ENCODE results near the gene PREB.
A peak's percentile ranks its signal among the peaks of the same experiment; 100 is the strongest.

The PREB gene

GRCh38 chr2:27096748-27097297 lies 37.6 kb downstream of the PREB start:
- no peak for DNase-seq (ENCODE audit: low read depth in 2 of 2, low spot score in 1 of 2)

- no peak for DNase-seq (ENCODE audit: low read depth in 2 of 2, low spot score in 1 of 2)
Measured at GRCh38 chr2:27095745-27096651, 38.4 kb downstream of the PREB start.

DNA sequence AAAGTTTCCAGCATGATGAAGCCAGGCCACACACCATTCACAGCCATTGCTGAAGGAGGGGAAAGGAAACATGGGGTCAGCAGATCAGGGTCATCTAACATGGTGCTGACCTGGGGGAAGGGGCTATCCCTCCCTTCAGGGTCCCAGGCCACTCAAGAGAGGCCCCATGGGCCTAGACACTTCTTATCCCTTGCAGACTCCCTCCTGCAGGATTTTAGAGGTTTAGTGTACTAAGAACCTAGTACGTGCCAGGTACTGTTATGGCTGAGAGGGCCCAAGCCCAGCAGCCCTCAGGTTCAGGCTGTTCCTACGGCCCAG lies 39.0 kb downstream of the PREB start:
- DNase-seq (ENCODE audit: low read depth in 2 of 2, low spot score in 1 of 2) = no peak

DNA sequence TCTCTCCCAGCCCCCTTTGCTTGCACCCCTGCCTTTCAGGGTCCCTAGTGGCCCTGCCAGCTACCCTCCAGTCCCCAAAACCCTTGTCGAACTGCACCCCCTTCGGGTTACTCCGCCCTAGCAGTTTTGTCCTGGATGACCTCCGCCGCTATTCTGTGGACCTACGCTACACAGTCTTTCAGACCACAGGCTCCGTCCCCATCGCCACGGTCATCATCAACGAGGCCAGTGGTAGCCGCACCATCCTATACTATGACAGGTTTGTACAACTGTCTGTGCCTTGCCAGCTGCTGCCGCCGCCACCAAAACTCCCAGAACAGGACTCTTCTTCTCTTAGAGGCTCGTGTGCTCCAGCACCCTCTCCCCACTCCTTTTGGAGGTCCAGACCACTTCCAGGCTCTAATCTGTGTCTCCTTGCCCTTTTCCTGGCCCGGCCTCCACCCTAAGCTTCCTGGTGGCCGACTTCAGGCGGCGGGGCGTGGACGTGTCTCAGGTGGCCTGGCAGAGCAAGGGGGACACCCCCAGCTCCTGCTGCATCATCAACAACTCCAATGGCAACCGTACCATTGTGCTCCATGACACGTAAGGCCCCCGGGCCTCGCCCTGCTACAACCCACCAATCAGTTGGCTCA lies 40.0 kb downstream of the PREB start:
- DNase-seq (ENCODE audit: low read depth in 2 of 2, low spot score in 1 of 2) = no peak

DNA sequence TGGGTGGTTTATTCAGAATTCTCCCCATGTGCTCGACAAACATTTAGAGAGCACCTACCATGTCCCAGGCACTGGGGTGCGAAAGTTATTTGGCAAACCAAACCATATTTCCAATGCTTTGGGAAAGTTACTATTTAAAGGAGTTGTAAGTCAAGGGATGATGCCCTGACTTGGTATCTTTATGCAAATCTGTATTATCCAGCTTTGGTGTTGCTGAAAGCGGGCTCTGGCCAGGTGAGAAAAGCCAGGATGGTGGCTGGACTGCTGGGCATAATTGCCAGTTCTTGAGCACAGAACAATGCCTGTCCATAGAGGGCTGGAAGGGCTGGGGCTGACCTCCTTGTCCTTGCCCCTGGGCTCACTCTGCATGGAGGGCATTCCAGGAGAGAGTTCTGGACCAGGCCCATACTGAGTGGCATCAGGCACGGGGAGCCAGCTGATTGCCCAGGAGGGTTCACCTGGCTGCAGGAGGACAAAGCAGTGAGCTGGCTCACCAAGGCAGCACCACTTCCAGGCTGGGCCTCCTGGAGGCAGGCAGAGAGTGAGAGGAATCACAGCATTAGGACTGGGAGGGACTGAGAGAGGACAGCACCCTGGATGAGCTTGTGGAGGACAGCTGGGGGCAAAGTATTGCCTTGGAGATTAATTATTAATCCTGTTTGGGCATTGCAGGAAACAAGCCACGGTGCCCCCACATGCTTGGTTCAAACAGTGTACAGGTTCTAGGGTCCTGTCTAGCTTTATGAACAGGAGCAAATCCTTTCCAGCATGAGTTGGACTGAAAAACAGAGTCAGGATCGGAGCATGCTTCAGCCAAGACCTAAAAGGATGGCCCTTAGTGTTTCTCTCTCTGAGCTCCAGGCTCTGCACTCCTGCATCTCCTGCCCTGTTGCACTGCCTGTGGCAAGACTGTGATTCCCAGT lies 40.7 kb downstream of the PREB start:
- no peak for DNase-seq (ENCODE audit: low read depth in 2 of 2, low spot score in 1 of 2)

DNA sequence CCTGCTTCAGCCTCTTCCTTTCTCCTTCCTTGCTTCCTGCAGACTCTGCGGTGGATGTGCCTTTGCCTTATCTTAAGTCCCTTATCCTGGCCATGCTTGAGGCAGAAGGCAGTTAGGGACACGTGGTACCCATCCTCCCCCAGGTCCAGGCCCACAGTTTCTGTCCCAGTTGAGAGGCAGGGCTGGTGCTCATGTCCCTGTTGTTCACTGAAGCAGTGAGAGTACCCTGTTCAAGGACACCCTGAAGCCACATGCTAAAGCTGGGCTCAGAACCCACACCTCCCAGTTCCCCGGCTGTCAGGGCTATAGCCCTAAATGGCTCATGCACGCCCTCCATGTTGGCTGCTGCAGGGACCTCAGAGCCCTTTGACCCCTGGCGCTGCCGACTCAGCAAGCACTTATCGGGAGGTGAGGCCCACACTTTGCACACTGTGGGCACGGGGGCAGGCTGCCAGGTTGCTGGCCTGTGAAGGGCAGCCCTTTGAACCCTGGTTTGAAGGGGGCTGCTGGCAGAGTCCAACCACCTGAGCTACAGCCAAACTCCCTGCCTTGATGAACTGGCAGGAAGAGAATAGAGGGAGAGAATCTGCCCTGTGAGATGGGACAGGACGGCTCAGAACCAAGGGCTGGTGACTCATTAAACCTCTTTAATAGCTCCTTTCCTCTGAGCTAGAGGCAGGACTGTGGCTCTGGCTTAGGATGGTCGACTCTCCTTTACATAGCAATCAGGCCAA lies 41.6 kb downstream of the PREB start:
- DNase-seq (ENCODE audit: low read depth in 2 of 2, low spot score in 1 of 2) = no peak

DNA sequence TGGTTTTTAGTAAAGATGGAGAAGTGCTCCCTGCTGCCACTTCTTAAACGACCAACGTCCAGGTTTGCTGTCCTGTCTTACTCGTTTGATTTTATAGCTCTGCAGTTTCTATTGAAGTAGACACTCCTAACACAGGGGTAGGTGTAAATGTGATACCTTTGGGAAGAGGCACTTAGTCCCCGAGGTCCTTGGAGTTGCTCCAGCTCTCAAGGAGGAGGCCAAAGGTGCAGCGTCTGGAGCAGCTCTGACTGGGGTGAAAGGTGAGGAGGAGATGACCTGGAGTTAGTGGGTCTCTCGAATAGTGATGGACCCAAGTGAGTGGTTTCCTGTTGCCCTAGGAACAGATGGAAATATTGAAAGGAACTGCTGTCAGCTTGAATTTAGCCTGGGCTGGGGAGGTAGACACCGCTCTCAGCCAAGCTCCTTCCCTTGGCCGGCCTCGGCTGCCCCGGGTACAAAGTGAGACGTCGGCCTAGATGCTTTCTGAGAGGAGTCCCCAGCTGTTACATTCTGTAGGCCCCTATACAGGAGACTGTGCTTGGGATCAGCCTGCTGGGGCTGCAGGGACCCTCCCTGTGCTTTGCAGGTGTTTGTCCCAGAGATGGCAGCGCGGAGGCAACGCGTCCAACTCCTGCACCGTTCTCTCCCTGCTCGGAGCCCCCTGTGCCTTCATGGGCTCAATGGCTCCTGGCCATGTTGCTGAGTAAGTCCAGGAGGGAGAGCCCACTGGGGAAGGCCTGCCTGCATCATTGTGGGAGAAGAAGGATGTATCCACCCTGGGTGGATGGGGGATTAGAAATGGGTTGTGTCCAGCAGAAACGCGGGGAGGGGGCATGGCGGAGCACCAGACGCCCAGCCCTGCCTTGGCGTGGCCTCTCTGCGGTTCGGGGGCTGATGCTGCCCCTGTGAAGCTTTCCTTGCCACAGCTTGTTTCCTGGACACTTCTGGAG lies 42.4 kb downstream of the PREB start:
- no peak for DNase-seq (ENCODE audit: low read depth in 2 of 2, low spot score in 1 of 2)

- DNase-seq (ENCODE audit: low read depth in 2 of 2, low spot score in 1 of 2) = no peak
Measured at GRCh38 chr2:27089111-27089954, 45.1 kb downstream of the PREB start.

GRCh38 chr2:27088634-27089033 lies 45.8 kb downstream of the PREB start:
- no peak for DNase-seq (ENCODE audit: low read depth in 2 of 2, low spot score in 1 of 2)

DNA sequence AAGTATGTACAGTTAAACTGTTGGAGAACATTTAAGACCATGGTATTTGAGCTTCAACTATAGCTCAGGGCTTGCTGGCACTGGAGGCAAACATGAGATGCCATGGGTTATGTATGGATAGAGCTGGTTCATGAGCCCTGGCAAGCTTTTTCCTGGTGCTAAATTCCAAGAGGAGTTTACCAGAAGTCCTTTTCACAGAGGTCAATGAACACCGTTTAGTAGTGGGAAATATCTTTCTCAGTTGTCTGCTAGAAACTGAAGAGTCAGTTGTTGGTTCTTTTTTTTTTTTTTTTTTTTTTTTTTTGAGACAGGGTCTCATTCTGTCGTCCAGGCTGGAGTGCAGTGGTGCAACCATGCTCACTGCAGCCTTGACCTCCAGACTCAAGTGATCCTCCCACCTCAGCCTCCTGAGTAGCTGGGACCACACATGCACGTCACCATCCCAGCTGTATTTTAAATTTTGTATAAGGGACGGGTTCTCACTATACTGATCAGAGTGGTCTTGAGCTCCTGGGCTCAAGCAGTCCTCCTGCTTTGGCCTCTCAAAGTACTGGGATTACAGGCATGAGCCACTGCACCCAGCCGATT lies 46.5 kb downstream of the PREB start:
- DNase-seq (ENCODE audit: low read depth in 2 of 2, low spot score in 1 of 2) = no peak

- no peak for DNase-seq (ENCODE audit: low read depth in 2 of 2, low spot score in 1 of 2)
Measured at GRCh38 chr2:27086724-27087593, 47.5 kb downstream of the PREB start, which contains the start of gene KHK. Gene KHK, plus strand, starts transcription at chr2:27086772. Its CDS starts 488 bp downstream, at chr2:27087260.

GRCh38 chr2:27086090-27086723 lies 48.2 kb downstream of the PREB start:
- peak; percentile 93 to 97 for DNase-seq (ENCODE audit: low read depth in 2 of 2, low spot score in 1 of 2)

DNA sequence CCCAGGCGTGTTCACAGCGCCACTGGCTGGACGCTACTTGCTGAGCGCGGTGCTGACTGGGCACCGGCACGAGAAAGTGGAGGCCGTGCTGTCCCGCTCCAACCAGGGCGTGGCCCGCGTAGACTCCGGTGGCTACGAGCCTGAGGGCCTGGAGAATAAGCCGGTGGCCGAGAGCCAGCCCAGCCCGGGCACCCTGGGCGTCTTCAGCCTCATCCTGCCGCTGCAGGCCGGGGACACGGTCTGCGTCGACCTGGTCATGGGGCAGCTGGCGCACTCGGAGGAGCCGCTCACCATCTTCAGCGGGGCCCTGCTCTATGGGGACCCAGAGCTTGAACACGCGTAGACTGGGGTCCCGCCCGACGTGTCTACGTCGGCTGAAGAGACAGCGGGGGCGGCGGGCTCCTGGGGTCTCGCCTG lies 48.8 kb downstream of the PREB start:
- DNase-seq (ENCODE audit: low read depth in 2 of 2, low spot score in 1 of 2) = no peak

DNA sequence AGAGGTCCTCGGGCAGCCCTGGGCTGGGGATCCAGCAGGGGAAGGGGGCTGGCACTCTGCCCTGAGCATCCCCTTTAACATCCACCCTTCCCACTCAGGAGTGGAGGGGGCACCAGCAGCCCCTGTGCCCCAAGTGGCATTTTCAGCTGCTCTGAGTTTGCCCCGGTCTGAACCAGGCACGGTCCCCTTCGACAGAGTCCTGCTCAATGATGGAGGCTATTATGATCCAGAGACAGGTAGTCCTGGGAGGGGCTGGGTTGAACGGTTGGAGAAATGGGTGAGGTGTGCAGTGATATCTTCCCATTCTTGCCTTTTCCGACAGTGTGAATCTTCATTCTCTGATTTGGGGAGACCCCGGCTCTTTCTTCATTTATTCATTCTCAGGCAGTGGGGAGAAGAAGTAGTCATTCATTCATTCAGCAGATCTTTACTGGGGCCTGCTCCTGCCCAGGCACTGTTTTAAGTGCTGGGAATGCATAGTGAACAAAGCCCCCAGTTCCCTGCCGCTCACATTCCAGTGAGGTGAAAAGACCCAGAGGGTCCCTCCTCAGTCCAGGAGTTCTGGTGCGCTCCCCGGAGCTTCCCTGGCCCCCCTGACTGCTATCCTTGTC lies 49.3 kb downstream of the PREB start:
- no peak for DNase-seq (ENCODE audit: low read depth in 2 of 2, low spot score in 1 of 2)

GRCh38 chr2:27084297-27085061 lies 50.0 kb downstream of the PREB start:
- no peak for DNase-seq (ENCODE audit: low read depth in 2 of 2, low spot score in 1 of 2)

All from stimulated activated CD8-positive, alpha-beta memory T cell treated with anti-CD3 and anti-CD28 coated beads, Interleukin-4, amount 100 ng/mL, for 1 hour (primary cell).